GM21390 (cell line): ENCODE results near the gene HM13.
"Not testable (repeated sequence)": the region's sequence is repeated elsewhere in the genome, so short reads cannot be mapped to it uniquely, and the experiment has no call there.

Experiments used
- ATAC-seq: cut with Tn5 transposase; IDR thresholded peaks from one replicate; pipeline ENCODE4 v1.9.1; 2021; ENCODE audit not compliant: unreplicated experiment

Gene HM13

DNA sequence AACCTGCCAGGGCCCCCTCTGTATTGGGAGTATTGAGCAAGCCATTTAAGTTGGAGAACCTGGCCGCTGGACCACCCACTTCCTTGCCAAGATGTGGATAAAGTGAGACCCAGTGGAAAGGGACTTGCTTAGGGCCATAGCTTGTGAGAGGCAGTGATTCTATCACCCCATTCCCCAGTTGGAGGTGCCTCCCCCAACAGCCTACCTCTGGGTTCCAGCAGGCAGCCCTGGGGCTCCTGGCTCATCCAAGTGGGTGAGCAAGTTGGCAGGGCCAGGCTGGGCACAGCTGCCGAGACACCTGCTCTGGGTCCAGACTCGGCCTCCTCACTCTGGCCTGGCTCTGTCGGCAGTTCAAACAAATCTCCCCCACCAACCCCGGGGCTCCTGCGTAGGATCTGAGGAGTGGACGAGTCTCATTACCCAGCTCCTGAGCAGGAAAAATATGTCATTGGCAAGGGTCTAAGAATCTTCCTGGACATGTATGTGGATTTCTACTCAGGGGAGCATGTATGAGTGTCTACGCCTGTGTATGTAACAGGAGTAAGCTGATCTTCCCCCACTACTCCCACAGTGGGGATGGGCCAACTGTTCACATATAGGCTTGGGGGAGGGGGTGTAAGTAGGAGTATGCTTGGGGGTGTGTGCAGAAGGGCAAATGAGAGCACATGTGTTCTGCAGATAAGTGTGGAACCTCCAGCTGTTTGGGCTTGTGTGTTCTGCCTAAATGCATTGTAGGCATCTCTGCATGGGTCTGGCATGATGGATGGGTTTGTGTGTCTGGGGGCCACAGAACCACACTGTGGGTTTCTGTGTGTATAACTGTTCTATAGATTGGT lies 92.8 kb downstream of the HM13 start:
- ATAC-seq: no peak

DNA sequence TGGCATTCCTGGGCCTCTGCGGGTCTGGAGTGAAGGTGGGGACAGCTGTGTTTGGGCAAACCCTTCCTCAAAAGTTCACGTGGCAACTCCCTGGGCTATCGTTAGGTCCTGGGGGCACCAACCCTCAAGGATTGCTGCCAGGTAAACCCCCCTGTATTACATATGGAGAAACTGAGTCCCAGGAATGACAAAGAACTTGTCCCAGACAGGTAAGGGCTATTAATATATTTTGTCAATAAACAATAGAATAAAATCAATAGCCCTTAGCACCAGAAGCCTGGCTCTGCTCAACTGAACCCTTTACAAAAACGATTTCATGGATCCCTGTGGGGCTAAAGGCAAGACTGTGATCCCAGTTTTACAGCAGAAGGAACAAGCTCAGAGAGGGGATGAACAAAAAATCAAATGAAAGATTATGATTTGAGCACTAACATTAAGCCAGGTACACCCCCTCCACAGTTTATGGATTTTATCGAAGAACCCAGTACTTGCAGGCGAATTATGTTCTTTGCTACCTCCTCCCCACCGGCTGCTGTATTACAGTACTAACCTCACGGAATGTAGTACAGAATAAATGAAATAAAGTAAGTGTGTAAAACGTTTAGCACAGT lies 93.5 kb downstream of the HM13 start:
- ATAC-seq: no peak

DNA sequence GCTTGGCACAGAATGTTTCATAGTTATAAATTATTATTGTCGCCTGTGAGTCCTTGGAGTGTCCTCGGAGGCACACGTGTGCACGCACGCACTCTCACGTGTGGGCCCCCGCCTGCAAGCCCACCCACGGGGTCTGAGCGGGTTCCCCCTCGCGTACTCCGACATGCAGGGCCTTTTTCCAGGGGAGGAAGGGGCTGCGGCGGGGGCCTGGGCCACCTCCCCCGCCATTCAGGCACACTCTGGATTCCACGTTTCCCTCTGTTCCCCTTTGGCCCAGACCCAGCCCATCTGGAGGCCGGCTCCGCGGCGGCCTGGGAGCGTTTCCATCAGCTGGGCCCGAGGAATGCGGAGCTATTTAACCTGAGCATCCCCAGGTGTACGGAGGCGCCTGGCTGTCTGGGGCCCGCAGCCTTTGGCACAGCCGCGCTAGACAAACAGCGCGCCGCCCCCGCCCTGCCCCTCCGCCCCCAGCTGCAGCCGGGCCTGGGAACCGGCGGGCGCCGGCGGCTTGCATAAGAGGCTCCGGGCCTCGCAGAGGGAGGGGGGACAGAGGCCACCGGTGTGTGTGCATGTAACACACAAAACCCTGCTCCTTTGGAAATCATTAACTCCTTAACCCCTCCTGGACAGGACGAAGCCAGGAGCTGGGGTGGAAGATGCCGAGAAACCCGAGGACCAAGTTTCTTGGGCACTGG lies 94.2 kb downstream of the HM13 start:
- ATAC-seq: no peak

DNA sequence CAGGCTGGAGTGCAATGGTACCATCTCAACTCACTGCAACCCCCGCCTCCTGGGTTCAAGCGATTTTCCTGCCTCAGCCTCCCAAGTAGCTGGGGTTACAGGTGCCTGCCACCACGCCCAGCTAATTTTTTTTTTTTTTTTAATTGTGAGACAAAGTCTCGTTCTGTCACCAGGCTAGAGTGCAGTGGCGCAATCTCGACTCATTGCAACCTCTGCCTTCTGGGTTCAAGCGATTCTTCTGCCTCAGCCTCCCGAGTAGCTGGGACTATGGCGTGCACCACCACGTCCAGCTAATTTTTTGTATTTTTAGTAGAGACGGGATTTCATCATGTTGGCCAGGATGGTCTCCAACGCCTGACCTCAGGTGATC lies 98.0 kb downstream of the HM13 start:
- ATAC-seq: not testable (repeated sequence)

DNA sequence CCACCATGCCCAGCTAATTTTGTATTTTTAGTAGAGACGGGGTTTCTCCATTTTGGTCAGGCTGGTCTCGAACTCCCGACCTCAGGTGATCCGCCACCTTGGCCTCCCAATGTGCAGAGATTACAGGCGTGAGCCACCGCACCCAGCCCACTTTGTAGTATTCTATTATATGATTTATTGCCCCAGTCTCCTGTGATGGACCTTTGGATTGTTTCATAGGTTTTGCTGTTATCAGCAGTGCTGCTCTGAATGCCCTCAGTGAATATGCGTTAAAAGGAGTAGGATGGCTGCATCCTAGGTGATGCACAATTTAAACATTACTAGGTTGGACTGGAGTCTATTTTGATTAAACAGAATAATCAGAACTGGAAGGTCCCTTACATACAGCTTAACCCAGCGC lies 101.2 kb downstream of the HM13 start:
- no peak for ATAC-seq

DNA sequence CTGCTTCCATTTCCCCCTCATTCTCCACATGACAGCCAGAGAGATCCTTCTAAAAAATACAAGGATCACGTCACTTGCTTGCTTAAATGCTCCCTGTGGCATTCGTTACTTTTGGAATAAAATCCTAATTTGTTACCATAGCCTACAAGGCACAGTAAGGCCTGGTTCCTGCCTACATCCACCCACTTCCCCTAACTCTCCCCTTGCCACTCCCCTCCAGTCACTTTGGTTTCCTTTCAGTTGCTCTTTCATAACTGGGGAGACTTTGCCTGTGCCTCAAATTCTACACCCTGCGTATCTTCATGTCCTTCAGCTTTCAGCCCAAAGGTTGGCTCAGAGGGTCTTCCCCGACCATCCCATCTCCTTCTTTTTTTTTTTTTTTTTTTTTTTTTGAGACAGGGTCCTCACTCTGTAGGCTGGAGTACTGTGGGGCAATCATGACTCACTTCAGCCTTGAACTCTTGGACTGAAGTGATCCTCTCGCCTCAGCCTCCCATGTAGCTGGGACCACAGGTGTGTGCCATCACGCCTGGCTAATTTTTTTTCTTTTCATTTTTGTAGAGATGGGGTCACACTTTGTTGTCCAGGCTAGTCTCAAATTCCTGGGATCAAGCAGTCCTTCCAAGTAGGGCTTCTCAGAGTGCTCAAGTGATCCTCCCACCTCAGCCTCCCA lies 103.3 kb downstream of the HM13 start:
- no peak for ATAC-seq
